Activated naive CD8-positive, alpha-beta T cell treated with anti-CD3 and anti-CD28 coated beads, Interleukin-2, amount 50 U/mL, for 16 hours (primary cell): ENCODE data around the gene LRRC32.
"Not testable (repeated sequence)": the region's sequence is repeated elsewhere in the genome, so short reads cannot be mapped to it uniquely, and the experiment has no call there.

Source experiments
- DNase-seq: peaks from one replicate; pipeline ENCODE4 v3.0.0-alpha.2; 2020; ENCODE audit warnings: low read depth, low spot score

Gene LRRC32

DNA sequence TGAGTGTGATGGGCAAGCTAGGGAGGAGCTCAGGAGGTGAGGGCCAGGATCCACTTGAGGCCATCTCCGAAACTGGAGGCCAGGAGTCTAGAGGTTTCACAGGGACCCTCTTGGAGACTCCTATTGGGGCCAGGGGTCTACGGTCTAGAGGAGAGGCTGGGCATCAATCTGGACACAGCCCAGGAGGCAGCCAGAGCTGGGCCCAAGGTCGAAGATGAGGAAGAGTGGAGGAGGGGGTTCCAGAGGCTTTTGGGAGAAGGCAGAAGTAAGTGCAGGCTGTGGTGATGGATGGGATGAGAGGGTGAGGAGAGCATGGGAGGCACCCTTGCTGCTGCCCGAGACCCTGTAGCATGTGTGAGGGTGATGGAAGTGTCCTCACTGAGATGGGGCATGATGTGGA is 56.6 kb downstream of the LRRC32 start:
- no peak for DNase-seq

DNA sequence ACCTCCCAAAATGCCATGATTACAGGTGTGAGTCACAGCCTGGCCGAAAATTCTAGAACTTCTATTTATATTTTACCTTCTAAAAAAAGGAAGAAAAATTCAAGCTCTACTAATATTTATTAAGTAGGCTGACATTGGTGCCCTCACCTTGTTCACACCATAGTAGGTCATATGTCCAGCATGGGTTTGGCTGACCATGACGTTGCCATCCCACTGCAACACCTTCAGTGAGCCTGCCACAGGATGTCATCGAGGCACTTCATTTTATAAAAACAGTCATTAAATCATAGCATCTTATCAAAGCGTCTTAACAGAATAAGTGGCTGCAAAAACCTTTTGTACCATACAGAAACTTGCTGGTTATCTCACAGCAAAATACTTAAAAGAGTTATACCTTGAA is 58.3 kb downstream of the LRRC32 start:
- no peak for DNase-seq

DNA sequence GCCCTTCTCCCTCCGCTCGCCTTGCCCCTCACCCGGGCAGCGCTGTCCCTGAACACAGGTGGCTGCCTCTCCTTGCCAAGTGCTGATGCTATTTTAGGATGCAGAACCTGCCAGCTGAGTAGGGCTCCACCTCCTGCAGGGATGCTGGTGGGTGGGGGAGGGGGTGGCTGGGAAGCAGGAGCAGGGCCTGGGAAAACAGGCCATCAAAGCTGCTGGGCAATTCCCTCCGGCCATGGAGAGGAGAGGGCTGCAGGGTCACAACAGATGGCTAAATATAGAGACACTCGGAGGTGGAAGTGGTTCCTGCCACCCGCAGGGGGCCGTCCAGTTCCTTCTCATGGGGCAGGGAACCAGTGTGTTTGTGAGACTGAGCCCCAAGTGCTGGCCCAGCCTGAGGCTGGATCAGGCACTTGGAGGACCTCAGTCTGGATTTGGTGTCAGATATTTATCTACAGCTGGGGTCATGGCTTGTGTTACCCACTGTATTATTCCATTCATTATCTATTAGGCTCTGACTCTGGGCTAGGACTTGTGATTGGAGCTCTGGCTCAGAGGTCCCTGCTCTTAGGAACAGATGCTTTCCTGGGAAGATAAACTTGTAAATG is 59.6 kb downstream of the LRRC32 start:
- no peak for DNase-seq

DNA sequence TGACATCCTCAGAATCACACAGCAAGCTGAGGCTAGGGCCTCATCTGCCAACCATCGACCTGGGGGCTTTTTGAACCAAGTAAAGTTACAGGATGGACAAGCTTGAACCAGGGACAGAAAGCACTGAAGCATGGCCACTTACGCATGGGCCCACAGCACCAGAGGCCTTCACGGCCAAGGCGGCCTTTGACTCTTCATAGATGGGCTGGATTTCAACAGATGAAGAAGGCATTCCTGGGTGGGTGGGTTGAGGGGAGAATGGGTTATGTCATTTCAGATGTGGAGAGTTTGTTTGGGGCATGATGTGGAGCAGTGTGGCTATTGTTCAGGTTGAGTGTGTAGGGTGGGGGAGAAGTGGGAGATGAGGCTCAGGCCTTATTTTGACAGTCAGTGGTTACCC is 60.2 kb downstream of the LRRC32 start:
- DNase-seq: no peak

DNA sequence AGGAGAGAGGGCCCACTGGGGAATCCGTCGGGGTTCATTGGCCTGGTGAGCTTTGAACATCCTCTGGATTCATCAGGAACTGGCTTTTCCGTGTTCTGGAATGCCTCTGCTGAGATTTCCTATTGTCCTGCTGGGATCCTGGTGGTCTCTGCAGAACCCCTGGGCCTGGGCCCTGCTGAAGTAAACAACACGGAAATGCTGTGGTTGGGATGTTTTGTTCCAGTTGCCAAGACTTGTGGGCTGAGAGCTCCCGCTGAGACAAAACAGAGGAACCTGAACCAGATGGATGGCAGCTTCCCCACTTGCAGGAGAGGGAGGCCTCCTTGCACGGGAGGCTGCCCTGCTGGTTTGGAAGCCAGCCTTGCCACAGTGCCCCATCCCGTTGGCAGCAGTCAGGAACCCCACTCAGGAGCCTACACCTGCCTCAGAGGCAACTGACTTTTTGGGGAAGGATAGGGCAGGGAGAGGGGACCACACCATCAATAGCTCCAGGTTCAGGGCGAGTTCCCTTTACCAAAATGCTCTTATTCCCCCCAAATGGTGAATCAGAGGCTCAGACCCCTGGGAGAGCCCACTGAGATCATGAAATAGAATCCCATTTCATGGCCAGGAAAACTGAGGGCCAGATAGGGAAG is 60.7 kb downstream of the LRRC32 start:
- no peak for DNase-seq

DNA sequence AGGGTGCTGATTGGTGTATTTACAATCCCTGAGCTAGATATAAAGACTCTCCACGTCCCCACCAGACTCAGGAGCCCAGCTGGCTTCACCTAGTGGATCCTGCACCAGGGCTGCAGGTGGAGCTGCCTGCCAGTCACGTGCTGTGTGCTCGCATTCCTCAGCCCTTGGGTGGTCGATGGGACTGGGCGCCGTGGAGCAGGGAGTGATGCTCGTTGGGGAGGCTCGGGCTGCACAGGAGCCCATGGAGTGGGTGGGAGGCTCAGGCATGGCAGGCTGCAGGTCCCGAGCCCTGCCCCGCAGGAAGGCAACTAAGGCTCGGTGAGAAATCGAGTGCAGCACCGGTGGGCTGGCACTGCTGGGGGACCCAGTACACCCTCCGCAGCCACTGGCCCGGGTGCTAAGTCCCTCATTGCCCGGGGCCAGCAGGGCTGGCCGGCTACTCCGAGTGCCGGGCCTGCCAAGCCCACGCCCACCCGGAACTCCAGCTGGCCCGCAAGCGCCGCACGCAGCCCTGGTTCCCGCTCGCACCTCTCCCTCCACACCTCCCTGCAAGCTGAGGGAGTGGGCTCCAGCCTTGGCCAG is 61.6 kb downstream of the LRRC32 start:
- not testable (repeated sequence) for DNase-seq

DNA sequence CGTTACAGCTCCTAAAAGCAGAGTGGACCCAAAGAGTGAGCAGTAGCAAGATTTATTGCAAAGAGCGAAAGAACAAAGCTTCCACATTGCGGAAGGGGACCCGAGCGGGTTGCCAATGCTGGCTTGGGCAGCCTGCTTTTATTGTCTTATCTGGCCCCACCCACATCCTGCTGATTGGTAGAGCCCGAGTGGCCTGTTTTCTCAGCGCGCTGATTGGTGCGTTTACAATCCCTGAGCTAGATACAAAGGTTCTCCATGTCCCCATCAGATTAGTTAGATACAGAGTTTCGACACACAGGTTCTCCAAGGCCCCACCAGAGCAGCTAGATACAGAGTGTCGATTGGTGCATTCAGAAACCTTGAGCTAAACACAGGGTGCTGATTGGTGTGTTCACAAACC is 62.3 kb downstream of the LRRC32 start:
- DNase-seq: not testable (repeated sequence)
